GM12891 (cell line): ENCODE results near the gene MYD88.

ENCODE experiments used
- POLR2A ChIP-seq: IDR thresholded peaks from 2 replicates; pipeline ENCODE4 v1.6.1; 2011; ENCODE audit warnings: low read depth, low read length, control low read depth
- POLR2AphosphoS5 ChIP-seq: IDR thresholded peaks from 2 replicates; pipeline ENCODE4 v1.6.1; 2011; ENCODE audit warnings: low read depth, low read length, control low read depth
- POU2F2 ChIP-seq: IDR thresholded peaks from 2 replicates; pipeline ENCODE4 v1.6.1; 2011; ENCODE audit warnings: low read depth, mild to moderate bottlenecking, control low read depth, low read length, moderate library complexity
- SPI1 ChIP-seq: IDR thresholded peaks from 2 replicates; pipeline ENCODE4 v1.6.1; 2011; ENCODE audit warnings: low read depth, low read length, control low read depth
- TAF1 ChIP-seq: IDR thresholded peaks from 2 replicates; pipeline ENCODE4 v1.6.1; 2011; ENCODE audit warnings: low read depth, low read length, control low read depth

DNA sequence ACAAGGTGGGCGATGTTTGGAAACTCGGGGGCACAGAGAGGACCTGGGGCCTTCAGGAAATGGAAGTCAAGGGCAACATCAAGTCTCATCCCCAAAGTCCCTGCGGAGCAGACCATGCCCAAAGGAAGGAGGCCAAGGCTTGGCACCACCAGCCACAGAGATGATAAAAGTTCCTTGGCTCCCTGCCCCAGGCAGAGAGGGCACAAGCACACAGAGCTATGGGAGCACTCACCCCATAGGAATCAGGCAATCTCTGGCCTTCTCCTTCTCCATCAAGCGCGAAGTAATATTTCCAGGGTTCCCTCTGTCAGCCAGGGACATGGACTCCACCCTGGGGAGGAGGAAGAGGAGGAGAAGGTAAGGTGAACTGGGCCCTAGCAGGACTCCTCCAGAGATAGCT lies 9.4 kb upstream of the MYD88 start:
- no peak for TF ChIP-seq POLR2AphosphoS5
- TF ChIP-seq POLR2A, result no peak
- TF ChIP-seq TAF1, result no peak
- TF ChIP-seq SPI1, result no peak
- no peak for TF ChIP-seq POU2F2
